Measurements from ENCODE around the gene CLDN10. TPM values are rescaled to one million over a fixed set of nuclear protein-coding genes. Genes with fewer than 3 reads are reported as not detected.

The CLDN10 gene
- total RNA-seq, 1 experiment from 2014 or later, result not detected

GRCh38 chr13:95505986-95506385, 46.5 kb upstream of the CLDN10 start:
- no peaks in the 10 kb centered on the region for H4K20me1 ChIP-seq (ENCODE audit: insufficient read depth)
- no peaks in the 10 kb centered on the region for H3K79me2 ChIP-seq (ENCODE audit: low read depth)
- H3K9me3 ChIP-seq (ENCODE audit: insufficient read depth, low read depth), result 0 out of 2 replicates have a peak, but pooled peaks cover 6% of the 10 kb centered on the region
- H3K36me3 ChIP-seq (ENCODE audit: low read depth), result no peaks in the 10 kb centered on the region
- TF ChIP-seq CTCF (conservative IDR thresholded peaks at IDR 0.05) (no peak), EZH2 (IDR thresholded peaks at IDR 0.05; ENCODE audit: low read depth) (no peak)
- no peak overlapping the region for H2AFZ ChIP-seq
- no peak overlapping the region for H3K4me3 ChIP-seq
- peaks cover 25% of the 10 kb centered on the region for H3K4me1 ChIP-seq (replicated peaks; ENCODE audit: insufficient read depth)
- ChIA-PET POLR2A (ENCODE audit: unreplicated experiment) (no interaction called here), CTCF (no interaction called here)
- no peak overlapping the region for H3K27ac ChIP-seq
- no peak for DNase-seq
- no TSS peak for BruUV-seq (replicated peaks)
- H3F3A ChIP-seq (ENCODE audit: insufficient read depth, low read depth), result 0 out of 2 replicates have a peak, but pooled peaks cover 3% of the 10 kb centered on the region
- intact Hi-C loops (cut with micrococcal nuclease; ENCODE audit: unreplicated experiment), result no loop called here
- H3K4me2 ChIP-seq, result no peak overlapping the region
- no peaks in the 10 kb centered on the region for H3K27me3 ChIP-seq (ENCODE audit: insufficient read depth, low read depth)
- no peaks in the 10 kb centered on the region for H3K9me2 ChIP-seq (ENCODE audit: insufficient read depth)

DNA sequence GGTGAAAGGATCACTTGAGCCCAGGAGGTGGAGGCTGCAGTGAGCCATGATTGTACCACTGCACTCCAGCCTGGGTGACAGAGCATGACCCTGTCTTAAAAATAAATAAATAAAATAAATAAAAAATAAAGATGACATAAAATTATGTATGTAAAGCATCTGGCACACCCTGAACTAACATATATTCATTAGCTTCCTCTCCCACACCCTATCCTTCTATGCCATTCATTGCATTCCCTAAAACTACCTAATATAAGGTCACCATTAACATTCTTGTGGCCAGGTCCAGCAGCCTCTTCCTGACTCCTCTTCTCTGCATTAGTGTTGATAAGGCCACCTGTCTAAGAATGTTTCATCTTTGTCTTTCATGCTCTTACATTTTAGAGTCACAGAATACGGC, 44.5 kb upstream of the CLDN10 start:
- BruUV-seq (replicated peaks), result no TSS peak
- TF ChIP-seq CTCF (conservative IDR thresholded peaks at IDR 0.05) (no peak), EZH2 (IDR thresholded peaks at IDR 0.05; ENCODE audit: low read depth) (no peak)
- H2AFZ ChIP-seq, result no peak overlapping the region
- H3K27me3 ChIP-seq (ENCODE audit: insufficient read depth, low read depth), result no peaks in the 10 kb centered on the region
- DNase-seq, result no peak
- no peaks in the 10 kb centered on the region for H4K20me1 ChIP-seq (ENCODE audit: insufficient read depth)
- H3K79me2 ChIP-seq (ENCODE audit: low read depth), result no peaks in the 10 kb centered on the region
- no peaks in the 10 kb centered on the region for H3K9me3 ChIP-seq (ENCODE audit: insufficient read depth, low read depth)
- H3K36me3 ChIP-seq (ENCODE audit: low read depth), result no peaks in the 10 kb centered on the region
- intact Hi-C loops (cut with micrococcal nuclease; ENCODE audit: unreplicated experiment), result no loop called here
- H3K27ac ChIP-seq, result no peak overlapping the region
- CTCF ChIA-PET, result no interaction called here
- H3K9me2 ChIP-seq (ENCODE audit: insufficient read depth), result no peaks in the 10 kb centered on the region
- H3K4me2 ChIP-seq, result no peak overlapping the region
- peaks cover 29% of the 10 kb centered on the region for H3K4me1 ChIP-seq (replicated peaks; ENCODE audit: insufficient read depth)
- 0 out of 2 replicates have a peak, but pooled peaks cover 3% of the 10 kb centered on the region for H3F3A ChIP-seq (ENCODE audit: insufficient read depth, low read depth)
- H3K4me3 ChIP-seq, result no peak overlapping the region
- POLR2A ChIA-PET (ENCODE audit: unreplicated experiment), result no interaction called here

GRCh38 chr13:95508996-95509395, 43.5 kb upstream of the CLDN10 start:
- Histone ChIP-seq H4K20me1 (ENCODE audit: insufficient read depth) (no peaks in the 10 kb centered on the region), H3K27ac (no peak overlapping the region), H3K4me3 (no peak overlapping the region), H3K4me1 (replicated peaks; ENCODE audit: insufficient read depth) (peaks cover 29% of the 10 kb centered on the region), H3K9me3 (ENCODE audit: insufficient read depth, low read depth) (no peaks in the 10 kb centered on the region), H3K79me2 (ENCODE audit: low read depth) (no peaks in the 10 kb centered on the region), H3K4me2 (no peak overlapping the region), H2AFZ (no peak overlapping the region), H3F3A (ENCODE audit: insufficient read depth, low read depth) (0 out of 2 replicates have a peak, but pooled peaks cover 3% of the 10 kb centered on the region), H3K36me3 (ENCODE audit: low read depth) (no peaks in the 10 kb centered on the region), H3K9me2 (ENCODE audit: insufficient read depth) (no peaks in the 10 kb centered on the region), H3K27me3 (ENCODE audit: insufficient read depth, low read depth) (no peaks in the 10 kb centered on the region)
- DNase-seq, result no peak
- no TSS peak for BruUV-seq (replicated peaks)
- POLR2A ChIA-PET (ENCODE audit: unreplicated experiment), result no interaction called here
- CTCF ChIA-PET, result no interaction called here
- intact Hi-C loops (cut with micrococcal nuclease; ENCODE audit: unreplicated experiment), result no loop called here
- TF ChIP-seq CTCF (conservative IDR thresholded peaks at IDR 0.05) (no peak), EZH2 (IDR thresholded peaks at IDR 0.05; ENCODE audit: low read depth) (no peak)
